ENCODE measurements around the gene ACKR2.

The ACKR2 gene

GRCh38 chr3:42855219-42855546 lies 45.9 kb downstream of the ACKR2 start (continued):
- TF ChIP-seq PBX3 (CRISPR knock-in tag; IDR thresholded peaks at IDR 0.05) (no peak), ZNF585B (tag by site-specific recombination; IDR thresholded peaks at IDR 0.05) (no peak)

- ChIA-PET POLR2A (no interaction called here), CTCF (interaction anchor here (0.7 kb wide), 1 partner anchor 26 kb away, joined by 4 read pairs; no protein-coding TSS in a partner anchor)
- Histone ChIP-seq H3K27ac (ENCODE audit: extremely low read depth, low read depth, low read length) (no peak overlapping the region), H3K9me3 (ENCODE audit: control insufficient read depth, insufficient read depth, low read depth, low read length) (no peaks in the 10 kb centered on the region), H3K4me1 (ENCODE audit: control insufficient read depth, insufficient read depth, low read length) (no peaks in the 10 kb centered on the region), H3K36me3 (ENCODE audit: control insufficient read depth in 2 of 2, insufficient read depth in 1 of 2, low read length in 2 of 2) (no peaks in the 10 kb centered on the region), H3K4me3 (ENCODE audit: low read depth, low read length) (no peak overlapping the region)
- TF ChIP-seq ZNF658 (tag by site-specific recombination; IDR thresholded peaks at IDR 0.05): no peak
- TF ChIP-seq BCL11A (tag by site-specific recombination; IDR thresholded peaks at IDR 0.05; ENCODE audit: low read depth): no peak
- no peak for TF ChIP-seq ZNF157 (tag by site-specific recombination; IDR thresholded peaks at IDR 0.05)
- TF ChIP-seq CTCF (tag by site-specific recombination; IDR thresholded peaks at IDR 0.05): no peak
- TF ChIP-seq ZNF488 (tag by site-specific recombination; IDR thresholded peaks at IDR 0.05): no peak
- TF ChIP-seq GFI1B (tag by site-specific recombination; IDR thresholded peaks at IDR 0.05): no peak
- TF ChIP-seq TSHZ1 (tag by site-specific recombination; IDR thresholded peaks at IDR 0.05; ENCODE audit: borderline replicate concordance): no peak
- TF ChIP-seq ZNF335 (tag by site-specific recombination; conservative IDR thresholded peaks at IDR 0.05): no peak
- TF ChIP-seq ZNF580 (tag by site-specific recombination; IDR thresholded peaks at IDR 0.05): no peak
- no peak for TF ChIP-seq ZNF26 (tag by site-specific recombination; IDR thresholded peaks at IDR 0.05)
- no peak for TF ChIP-seq ZNF324 (tag by site-specific recombination; IDR thresholded peaks at IDR 0.05)
Observed at GRCh38 chr3:42855547-42856380, 46.5 kb downstream of the ACKR2 start.

Data from HEK293 (cell line).